NCI-H524 (cell line): ENCODE data around the gene NCL.
"Not testable (repeated sequence)": the region's sequence is repeated elsewhere in the genome, so short reads cannot be mapped to it uniquely, and the experiment has no call there.

Experiments used
- DNase-seq, 2 experiments: peaks; one replicate each; lab custom pipeline; 2025; lab: John Stamatoyannopoulos, UW

NCL gene

GRCh38 chr2:231405601-231406367 is 58.5 kb downstream of the NCL start:
- DNase-seq, result not testable (repeated sequence)

DNA sequence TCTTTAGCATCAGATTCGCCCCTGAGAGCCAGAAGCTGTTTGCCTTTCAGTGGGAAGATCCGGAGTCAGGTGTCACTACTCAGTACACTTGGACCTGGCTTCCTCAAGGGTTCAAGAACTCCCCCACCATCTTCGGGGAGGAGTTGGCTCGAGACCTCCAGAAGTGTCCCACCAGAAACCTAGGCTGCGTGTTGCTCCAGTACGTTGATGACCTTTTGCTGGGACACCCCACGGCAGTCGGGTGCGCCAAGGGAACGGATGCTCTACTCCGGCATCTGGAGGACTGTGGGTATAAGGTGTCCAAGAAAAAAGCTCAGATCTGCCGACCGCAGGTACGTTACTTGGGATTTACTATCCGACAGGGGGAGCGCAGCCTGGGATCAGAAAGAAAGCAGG is 60.1 kb downstream of the NCL start:
- not testable (repeated sequence) for DNase-seq
